ENCODE results near the gene CEP162.
"Not testable (repeated sequence)": the region's sequence is repeated elsewhere in the genome, so short reads cannot be mapped to it uniquely, and the experiment has no call there.

The CEP162 gene

GRCh38 chr6:84105215-84105924 is 122.1 kb downstream of the CEP162 start:
- H3K4me1 ChIP-seq (ENCODE audit: control insufficient read depth, insufficient read depth, low read length); H3K9me3 ChIP-seq (replicated peaks; ENCODE audit: low read length); H3K4me3 ChIP-seq (ENCODE audit: low read length); H3K9ac ChIP-seq (ENCODE audit: low read depth, low read length); H3K36me3 ChIP-seq (ENCODE audit: insufficient read depth, low read length); H3K4me2 ChIP-seq (ENCODE audit: low read length): not testable (repeated sequence)
- H3K27me3 ChIP-seq (ENCODE audit: control insufficient read depth, insufficient read depth, low read length), result peaks cover 15% of the 10 kb centered on the region

GRCh38 chr6:84103029-84103428 is 124.4 kb downstream of the CEP162 start:
- Histone ChIP-seq H3K27me3 (ENCODE audit: control insufficient read depth, insufficient read depth, low read length) (peaks cover 13% of the 10 kb centered on the region), H3K4me2 (ENCODE audit: low read length) (no peak overlapping the region), H3K4me1 (ENCODE audit: control insufficient read depth, insufficient read depth, low read length) (peaks cover 3% of the 10 kb centered on the region), H3K4me3 (ENCODE audit: low read length) (no peak overlapping the region), H3K9ac (ENCODE audit: low read depth, low read length) (no peak overlapping the region), H3K9me3 (replicated peaks; ENCODE audit: low read length) (no peaks in the 10 kb centered on the region), H3K36me3 (ENCODE audit: insufficient read depth, low read length) (no peaks in the 10 kb centered on the region)

- H3K9me3 ChIP-seq (replicated peaks; ENCODE audit: low read length), result no peaks in the 10 kb centered on the region
- H3K27me3 ChIP-seq (ENCODE audit: control insufficient read depth, insufficient read depth, low read length), result peaks cover 2% of the 10 kb centered on the region
- H3K9ac ChIP-seq (ENCODE audit: low read depth, low read length), result no peak overlapping the region
- no peak overlapping the region for H3K4me3 ChIP-seq (ENCODE audit: low read length)
- H3K36me3 ChIP-seq (ENCODE audit: insufficient read depth, low read length), result no peaks in the 10 kb centered on the region
- H3K4me2 ChIP-seq (ENCODE audit: low read length), result no peak overlapping the region
- no peaks in the 10 kb centered on the region for H3K4me1 ChIP-seq (ENCODE audit: control insufficient read depth, insufficient read depth, low read length)
These were observed 132.3 kb downstream of the CEP162 start for GRCh38 chr6:84095156-84095555.

- Histone ChIP-seq H3K4me3 (ENCODE audit: low read length) (no peak overlapping the region), H3K27me3 (ENCODE audit: control insufficient read depth, insufficient read depth, low read length) (peaks cover 2% of the 10 kb centered on the region), H3K9me3 (replicated peaks; ENCODE audit: low read length) (no peaks in the 10 kb centered on the region), H3K4me1 (ENCODE audit: control insufficient read depth, insufficient read depth, low read length) (no peaks in the 10 kb centered on the region), H3K9ac (ENCODE audit: low read depth, low read length) (no peak overlapping the region), H3K36me3 (ENCODE audit: insufficient read depth, low read length) (no peaks in the 10 kb centered on the region), H3K4me2 (ENCODE audit: low read length) (no peak overlapping the region)
These were observed 133.7 kb downstream of the CEP162 start for GRCh38 chr6:84093441-84094435.

- H3K9ac ChIP-seq (ENCODE audit: low read depth, low read length), result no peak overlapping the region
- peaks cover 16% of the 10 kb centered on the region for H3K27me3 ChIP-seq (ENCODE audit: control insufficient read depth, insufficient read depth, low read length)
- H3K4me3 ChIP-seq (ENCODE audit: low read length), result no peak overlapping the region
- no peak overlapping the region for H3K4me2 ChIP-seq (ENCODE audit: low read length)
- no peaks in the 10 kb centered on the region for H3K9me3 ChIP-seq (replicated peaks; ENCODE audit: low read length)
- no peaks in the 10 kb centered on the region for H3K36me3 ChIP-seq (ENCODE audit: insufficient read depth, low read length)
- no peaks in the 10 kb centered on the region for H3K4me1 ChIP-seq (ENCODE audit: control insufficient read depth, insufficient read depth, low read length)
These were observed 137.9 kb downstream of the CEP162 start for GRCh38 chr6:84089552-84089951.

- H3K4me2 ChIP-seq (ENCODE audit: low read length), result no peak overlapping the region
- H3K4me1 ChIP-seq (ENCODE audit: control insufficient read depth, insufficient read depth, low read length), result no peaks in the 10 kb centered on the region
These were observed 138.4 kb downstream of the CEP162 start for GRCh38 chr6:84089081-84089480.

GRCh38 chr6:84086545-84087429 is 140.7 kb downstream of the CEP162 start:
- Histone ChIP-seq H3K36me3 (ENCODE audit: insufficient read depth, low read length) (no peaks in the 10 kb centered on the region), H3K4me3 (ENCODE audit: low read length) (no peak overlapping the region), H3K9me3 (replicated peaks; ENCODE audit: low read length) (no peaks in the 10 kb centered on the region), H3K27me3 (ENCODE audit: control insufficient read depth, insufficient read depth, low read length) (peaks cover 16% of the 10 kb centered on the region), H3K4me2 (ENCODE audit: low read length) (no peak overlapping the region), H3K4me1 (ENCODE audit: control insufficient read depth, insufficient read depth, low read length) (no peaks in the 10 kb centered on the region), H3K9ac (ENCODE audit: low read depth, low read length) (no peak overlapping the region)

More at GRCh38 chr6:84089081-84089480, 138.4 kb downstream of the CEP162 start:
- H3K36me3 ChIP-seq (ENCODE audit: insufficient read depth, low read length), result no peaks in the 10 kb centered on the region
- H3K9me3 ChIP-seq (replicated peaks; ENCODE audit: low read length), result no peaks in the 10 kb centered on the region
- H3K27me3 ChIP-seq (ENCODE audit: control insufficient read depth, insufficient read depth, low read length), result peaks cover 16% of the 10 kb centered on the region
- H3K4me3 ChIP-seq (ENCODE audit: low read length), result no peak overlapping the region
- no peak overlapping the region for H3K9ac ChIP-seq (ENCODE audit: low read depth, low read length)

- Histone ChIP-seq H3K4me2 (ENCODE audit: low read length) (no peak overlapping the region), H3K9ac (ENCODE audit: low read depth, low read length) (no peak overlapping the region), H3K4me3 (ENCODE audit: low read length) (no peak overlapping the region), H3K9me3 (replicated peaks; ENCODE audit: low read length) (no peaks in the 10 kb centered on the region), H3K4me1 (ENCODE audit: control insufficient read depth, insufficient read depth, low read length) (no peaks in the 10 kb centered on the region), H3K36me3 (ENCODE audit: insufficient read depth, low read length) (no peaks in the 10 kb centered on the region), H3K27me3 (ENCODE audit: control insufficient read depth, insufficient read depth, low read length) (peaks cover 16% of the 10 kb centered on the region)
These were observed 141.4 kb downstream of the CEP162 start for GRCh38 chr6:84086056-84086455.

- H3K27me3 ChIP-seq (ENCODE audit: control insufficient read depth, insufficient read depth, low read length), result peaks cover 16% of the 10 kb centered on the region
- not testable (repeated sequence) for H3K4me3 ChIP-seq (ENCODE audit: low read length); H3K36me3 ChIP-seq (ENCODE audit: insufficient read depth, low read length)
These were observed 142.7 kb downstream of the CEP162 start for GRCh38 chr6:84084705-84085104.

GRCh38 chr6:84082689-84083265 is 144.7 kb downstream of the CEP162 start:
- H3K4me3 ChIP-seq (ENCODE audit: low read length), result no peak overlapping the region

More at GRCh38 chr6:84084705-84085104, 142.7 kb downstream of the CEP162 start:
- not testable (repeated sequence) for H3K9me3 ChIP-seq (replicated peaks; ENCODE audit: low read length); H3K4me1 ChIP-seq (ENCODE audit: control insufficient read depth, insufficient read depth, low read length); H3K9ac ChIP-seq (ENCODE audit: low read depth, low read length); H3K4me2 ChIP-seq (ENCODE audit: low read length)

GRCh38 chr6:84081222-84081621 is 146.2 kb downstream of the CEP162 start:
- H3K9me3 ChIP-seq (replicated peaks; ENCODE audit: low read length), result no peaks in the 10 kb centered on the region
- no peak overlapping the region for H3K4me3 ChIP-seq (ENCODE audit: low read length)
- H3K4me2 ChIP-seq (ENCODE audit: low read length), result no peak overlapping the region
- no peak overlapping the region for H3K9ac ChIP-seq (ENCODE audit: low read depth, low read length)
- no peaks in the 10 kb centered on the region for H3K36me3 ChIP-seq (ENCODE audit: insufficient read depth, low read length)
- no peaks in the 10 kb centered on the region for H3K4me1 ChIP-seq (ENCODE audit: control insufficient read depth, insufficient read depth, low read length)
- no peaks in the 10 kb centered on the region for H3K27me3 ChIP-seq (ENCODE audit: control insufficient read depth, insufficient read depth, low read length)

More at GRCh38 chr6:84082689-84083265, 144.7 kb downstream of the CEP162 start:
- no peak overlapping the region for H3K4me2 ChIP-seq (ENCODE audit: low read length)
- H3K9me3 ChIP-seq (replicated peaks; ENCODE audit: low read length), result no peaks in the 10 kb centered on the region
- no peaks in the 10 kb centered on the region for H3K36me3 ChIP-seq (ENCODE audit: insufficient read depth, low read length)
- peaks cover 11% of the 10 kb centered on the region for H3K27me3 ChIP-seq (ENCODE audit: control insufficient read depth, insufficient read depth, low read length)
- H3K4me1 ChIP-seq (ENCODE audit: control insufficient read depth, insufficient read depth, low read length), result no peaks in the 10 kb centered on the region
- no peak overlapping the region for H3K9ac ChIP-seq (ENCODE audit: low read depth, low read length)

Data from skeletal muscle satellite cell (primary cell).